PC-9 (cell line): Measurements from ENCODE around the gene SHC1. TPM values are rescaled to one million over a fixed set of nuclear protein-coding genes. Genes with fewer than 3 reads are reported as not detected.

ENCODE experiments used
- BruUV-seq: library from RNA; stranded (reverse); fragments of 400-500 nt; replicated peaks from 2 replicates; lab custom pipeline; 2021; lab: Mats Ljungman, UMichigan
- CTCF ChIA-PET: fragments of 300-600 bp; sonication (Branson Sonifier 250); formaldehyde crosslinking; loops from one replicate; lab custom pipeline; 2022; ENCODE audit warnings: antibody characterized with exemption; lab: Charles Lee
- POLR2A ChIA-PET: fragments of 300-600 bp; sonication (Branson Sonifier 250); formaldehyde crosslinking; loops from one replicate; lab custom pipeline; 2022; ENCODE audit warnings: antibody characterized with exemption; ENCODE audit not compliant: unreplicated experiment; lab: Charles Lee
- DNase-seq, 2 experiments: peaks; one replicate each; pipeline versions ENCODE4 v3.0.0 to v3.0.0-alpha.2; 2015 to 2022; ENCODE audit warnings: mixed read lengths in 1 of 2
- H2AFZ ChIP-seq: fragments of 200-600 bp; sonication (generic); 2 replicates; pipeline ENCODE4 v1.8.1; 2017; ENCODE audit warnings: antibody characterized with exemption
- H3F3A ChIP-seq: fragments of 200-600 bp; sonication (generic); 2 replicates; pipeline ENCODE4 v1.8.1; 2017; ENCODE audit warnings: antibody characterized with exemption, mild to moderate bottlenecking, low read depth; ENCODE audit not compliant: insufficient read depth
- H3K27ac ChIP-seq: fragments of 200-600 bp; sonication (generic); 2 replicates; pipeline ENCODE4 v1.6.1; 2016; ENCODE audit warnings: mixed run types
- H3K27me3 ChIP-seq: fragments of 200-600 bp; sonication (generic); 2 replicates; pipeline ENCODE4 v1.6.1; 2016; ENCODE audit warnings: low read depth, mixed run types; ENCODE audit not compliant: insufficient read depth
- H3K36me3 ChIP-seq: fragments of 200-600 bp; sonication (generic); 2 replicates; pipeline ENCODE4 v1.6.1; 2016; ENCODE audit warnings: low read depth, mixed run types
- H3K4me1 ChIP-seq: fragments of 200-600 bp; sonication (generic); replicated peaks from 2 replicates; pipeline ENCODE4 v1.6.1; 2016; ENCODE audit warnings: mixed run types; ENCODE audit not compliant: insufficient read depth
- H3K4me2 ChIP-seq: fragments of 200-600 bp; sonication (generic); 2 replicates; pipeline ENCODE4 v1.6.1; 2017; ENCODE audit warnings: mixed run types
- H3K4me3 ChIP-seq: fragments of 200-600 bp; sonication (generic); 2 replicates; pipeline ENCODE4 v1.6.1; 2016; ENCODE audit warnings: mixed run types
- H3K79me2 ChIP-seq: fragments of 200-600 bp; sonication (generic); 2 replicates; pipeline ENCODE4 v1.6.1; 2017; ENCODE audit warnings: low read depth, mixed run types
- H3K9me2 ChIP-seq: fragments of 200-600 bp; sonication (generic); 2 replicates; pipeline ENCODE4 v1.8.1; 2017; ENCODE audit warnings: mild to moderate bottlenecking; ENCODE audit not compliant: insufficient read depth
- H3K9me3 ChIP-seq: fragments of 200-600 bp; sonication (generic); 2 replicates; pipeline ENCODE4 v1.8.1; 2016; ENCODE audit warnings: low read depth; ENCODE audit not compliant: insufficient read depth
- H4K20me1 ChIP-seq: fragments of 200-600 bp; sonication (generic); 2 replicates; pipeline ENCODE4 v1.8.1; 2017; ENCODE audit not compliant: insufficient read depth
- EZH2 ChIP-seq: fragments of 200-600 bp; sonication (generic); IDR thresholded peaks from 2 replicates; pipeline ENCODE4 v1.8.0; 2017; ENCODE audit warnings: antibody characterized with exemption, low read depth
- intact Hi-C: fragments of 100-400 bp; cut with micrococcal nuclease; formaldehyde crosslinking; loops from one replicate; pipeline ENCODE4 v1.10.0; 2022; ENCODE audit not compliant: unreplicated experiment
- total RNA-seq: library from RNA; stranded (reverse); gene quantifications from 2 replicates; pipeline ENCODE4 v1.2.3, GENCODE V29; 2021
- TF ChIP-seq, protein P1 (sequence below): fragments of 200-600 bp; sonication (generic); conservative IDR thresholded peaks from 2 replicates; pipeline ENCODE4 v1.6.1; 2017; ENCODE audit warnings: mixed run types, antibody characterized with exemption, mild to moderate bottlenecking, moderate library complexity

The SHC1 gene
- total RNA-seq, 1 experiment from 2014 or later, result 210 TPM

DNA sequence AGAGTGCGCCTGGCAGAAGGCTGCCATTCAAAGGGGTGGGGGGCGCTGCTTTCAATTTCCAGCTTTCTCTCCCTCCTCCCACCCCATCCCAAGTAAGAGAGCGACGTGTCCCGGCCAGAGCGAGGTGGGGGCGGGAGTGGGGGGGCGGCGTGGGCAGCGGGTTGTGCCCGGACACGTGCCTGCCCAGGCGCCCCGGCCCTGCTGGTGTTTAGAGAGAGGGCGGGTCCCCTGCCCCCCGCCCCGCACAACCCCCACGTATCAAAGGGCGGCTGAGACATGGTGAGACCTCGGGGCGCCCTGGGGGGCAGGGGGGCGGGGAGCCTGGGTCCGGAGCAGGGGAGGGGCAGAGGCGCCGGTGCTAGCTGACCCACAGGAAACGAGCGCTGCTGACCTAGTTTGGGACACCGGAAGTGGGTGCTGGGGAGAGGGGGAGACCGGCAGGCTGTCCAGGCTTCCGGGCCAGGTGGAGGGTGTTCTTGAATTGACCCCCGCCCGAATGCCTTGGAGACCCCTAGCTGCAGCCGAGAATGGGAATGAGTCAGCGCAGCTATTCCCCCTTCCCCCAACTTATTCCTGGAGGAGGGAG, 33.3 kb upstream of the SHC1 start:
- H3K27ac ChIP-seq, result peak overlapping the region; percentile 60
- intact Hi-C loops, result loop anchor here (5.0 kb wide), 1 partner anchor 42 kb away; the partner anchor contains the start of gene PYGO2
- peaks cover 16% of the 10 kb centered on the region for H3F3A ChIP-seq
- peaks cover 20% of the 10 kb centered on the region for H3K4me1 ChIP-seq
- H4K20me1 ChIP-seq, result peaks cover 9% of the 10 kb centered on the region; the same call in 1 of the 2 replicates
- ChIA-PET POLR2A (interaction anchor here (0.6 kb wide), 2 partner anchors 12 to 31 kb away, joined by 4 to 5 read pairs; no protein-coding TSS in a partner anchor), CTCF (interaction anchor here (0.6 to 0.7 kb wide), 2 partner anchors 13 to 48 kb away, joined by 7 to 10 read pairs; no protein-coding TSS in a partner anchor)
- H2AFZ ChIP-seq, result peak overlapping the region; percentile 77; the same call in 1 of the 2 replicates
- peak overlapping the region; percentile 100 for H3K4me3 ChIP-seq
- no peaks in the 10 kb centered on the region for H3K36me3 ChIP-seq
- DNase-seq, result peak in 1 of 2 experiments; percentile 62
- H3K4me2 ChIP-seq, result peak overlapping the region; percentile 91
- H3K9me3 ChIP-seq, result no peaks in the 10 kb centered on the region
- TF ChIP-seq EZH2, result no peak
- TF ChIP-seq, protein P1, sequence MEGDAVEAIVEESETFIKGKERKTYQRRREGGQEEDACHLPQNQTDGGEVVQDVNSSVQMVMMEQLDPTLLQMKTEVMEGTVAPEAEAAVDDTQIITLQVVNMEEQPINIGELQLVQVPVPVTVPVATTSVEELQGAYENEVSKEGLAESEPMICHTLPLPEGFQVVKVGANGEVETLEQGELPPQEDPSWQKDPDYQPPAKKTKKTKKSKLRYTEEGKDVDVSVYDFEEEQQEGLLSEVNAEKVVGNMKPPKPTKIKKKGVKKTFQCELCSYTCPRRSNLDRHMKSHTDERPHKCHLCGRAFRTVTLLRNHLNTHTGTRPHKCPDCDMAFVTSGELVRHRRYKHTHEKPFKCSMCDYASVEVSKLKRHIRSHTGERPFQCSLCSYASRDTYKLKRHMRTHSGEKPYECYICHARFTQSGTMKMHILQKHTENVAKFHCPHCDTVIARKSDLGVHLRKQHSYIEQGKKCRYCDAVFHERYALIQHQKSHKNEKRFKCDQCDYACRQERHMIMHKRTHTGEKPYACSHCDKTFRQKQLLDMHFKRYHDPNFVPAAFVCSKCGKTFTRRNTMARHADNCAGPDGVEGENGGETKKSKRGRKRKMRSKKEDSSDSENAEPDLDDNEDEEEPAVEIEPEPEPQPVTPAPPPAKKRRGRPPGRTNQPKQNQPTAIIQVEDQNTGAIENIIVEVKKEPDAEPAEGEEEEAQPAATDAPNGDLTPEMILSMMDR, result no peak
- peaks cover 69% of the 10 kb centered on the region for H3K79me2 ChIP-seq
- H3K27me3 ChIP-seq, result no peaks in the 10 kb centered on the region
- H3K9me2 ChIP-seq, result no peaks in the 10 kb centered on the region
- BruUV-seq, result no TSS peak

DNA sequence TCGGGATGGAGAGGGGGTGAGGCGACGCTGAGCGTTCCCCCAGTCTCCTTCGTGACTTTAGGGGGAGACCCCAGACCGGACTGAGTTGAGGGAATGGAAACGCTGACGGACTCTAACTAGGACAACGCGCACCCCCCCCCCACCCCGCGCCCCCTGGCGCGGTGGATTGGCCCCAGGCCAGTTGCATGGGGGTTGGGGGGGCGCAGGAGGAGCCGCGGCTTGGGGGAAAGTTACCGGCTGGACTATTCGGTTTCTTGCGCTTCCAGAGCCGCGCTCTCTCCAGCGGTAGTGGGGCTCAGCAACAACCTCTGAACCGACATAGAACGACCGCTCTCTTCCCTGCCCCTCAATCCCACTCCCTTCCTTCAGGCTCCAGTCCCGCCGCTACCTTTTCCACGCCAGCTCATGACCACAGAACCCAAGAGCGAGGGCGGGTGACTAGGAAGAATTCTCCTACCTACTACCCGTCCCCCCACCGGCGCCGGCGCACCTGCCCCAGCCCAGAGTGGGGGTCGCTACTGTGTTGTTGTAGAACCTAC, 32.7 kb upstream of the SHC1 start:
- ChIA-PET POLR2A (interaction anchor here (0.6 kb wide), 1 partner anchor 13 kb away, joined by 4 read pairs; no protein-coding TSS in a partner anchor), CTCF (interaction anchor here (0.6 to 0.7 kb wide), 2 partner anchors 14 to 49 kb away, joined by 7 to 10 read pairs; no protein-coding TSS in a partner anchor)
- TF ChIP-seq EZH2, result no peak
- TF ChIP-seq, protein P1, result no peak
- Histone ChIP-seq H3K4me3 (peak overlapping the region; percentile 100), H3K9me3 (no peaks in the 10 kb centered on the region), H3K4me2 (peak overlapping the region; percentile 91), H3K36me3 (no peaks in the 10 kb centered on the region), H3K9me2 (no peaks in the 10 kb centered on the region), H3F3A (peaks cover 16% of the 10 kb centered on the region), H3K4me1 (peaks cover 20% of the 10 kb centered on the region), H2AFZ (peak overlapping the region; percentile 77; the same call in 1 of the 2 replicates), H3K27me3 (no peaks in the 10 kb centered on the region), H3K27ac (peak overlapping the region; percentile 60), H3K79me2 (peaks cover 64% of the 10 kb centered on the region), H4K20me1 (peaks cover 4% of the 10 kb centered on the region; the same call in 1 of the 2 replicates)
- intact Hi-C loops, result loop anchor here (5.0 kb wide), 1 partner anchor 41 kb away; the partner anchor contains the start of gene PYGO2
- DNase-seq, result no peak
- BruUV-seq, result no TSS peak

GRCh38 chr1:155002464-155003226, 32.1 kb upstream of the SHC1 start, which contains the start of gene ZBTB7B:
TSS of gene ZBTB7B (plus strand) at chr1:155002802. CDS start at chr1:155014661, 11,859 bp downstream.
- TSS peak; percentile 53 for BruUV-seq
- H3K4me1 ChIP-seq, result peaks cover 20% of the 10 kb centered on the region
- H2AFZ ChIP-seq, result peak within 1 kb of the TSS; percentile 77

More at GRCh38 chr1:155002464-155003226, 32.1 kb upstream of the SHC1 start, which contains the start of gene ZBTB7B:
- Histone ChIP-seq H3K9me3 (no peaks in the 10 kb centered on the region), H3K36me3 (no peaks in the 10 kb centered on the region), H3K9me2 (no peaks in the 10 kb centered on the region), H4K20me1 (no peaks in the 10 kb centered on the region; the same call in 1 of the 2 replicates), H3K4me3 (peak within 1 kb of the TSS; percentile 100), H3K4me2 (peak within 1 kb of the TSS; percentile 91), H3K27ac (peak within 1 kb of the TSS; percentile 72), H3K27me3 (no peaks in the 10 kb centered on the region), H3K79me2 (peaks cover 58% of the 10 kb centered on the region), H3F3A (peaks cover 16% of the 10 kb centered on the region)
- intact Hi-C loops, result loop anchor here (1.0 to 5.0 kb wide), 3 partner anchors 15 to 82 kb away; partner anchors contain the start of gene PYGO2
- ChIA-PET POLR2A (interaction anchor here (0.5 to 0.9 kb wide), 7 partner anchors 8 to 80 kb away, joined by 3 to 22 read pairs (median 7); partner anchors contain the start of genes FLAD1 and SHC1), CTCF (interaction anchor here (0.7 to 1.2 kb wide), 3 partner anchors 14 to 49 kb away, joined by 3 to 7 read pairs (median 4); partner anchors contain the start of gene ADAM15)
- TF ChIP-seq, protein P1, result no peak
- TF ChIP-seq EZH2, result no peak
- DNase-seq, result peak in 1 of 2 experiments; percentile 64
